NCI-H1092 treated with DMSO at 0.1 percent for 48 hours (cell line): ENCODE measurements around the gene FGA.
"Not testable (repeated sequence)": the region's sequence is repeated elsewhere in the genome, so short reads cannot be mapped to it uniquely, and the experiment has no call there.

Source experiments
- DNase-seq: peaks from one replicate; lab custom pipeline; 2025; lab: John Stamatoyannopoulos, UW

Gene FGA

GRCh38 chr4:154606728-154607723, 16.5 kb upstream of the FGA start:
- DNase-seq: no peak

- DNase-seq: no peak
Observed at GRCh38 chr4:154604696-154605200, 14.2 kb upstream of the FGA start.

GRCh38 chr4:154603033-154603943, 12.7 kb upstream of the FGA start:
- DNase-seq: no peak

- no peak for DNase-seq
Observed at GRCh38 chr4:154602404-154603020, 12.0 kb upstream of the FGA start.

- DNase-seq: no peak
Observed at GRCh38 chr4:154597798-154598774, 7.5 kb upstream of the FGA start.

- DNase-seq: not testable (repeated sequence)
Observed at GRCh38 chr4:154597281-154597680, 6.7 kb upstream of the FGA start.

- no peak for DNase-seq
Observed at GRCh38 chr4:154595807-154596206, 5.3 kb upstream of the FGA start.

GRCh38 chr4:154594343-154594742, 3.8 kb upstream of the FGA start:
- DNase-seq: not testable (repeated sequence)

GRCh38 chr4:154593868-154594267, 3.3 kb upstream of the FGA start:
- no peak for DNase-seq

GRCh38 chr4:154591890-154592289, 1.3 kb upstream of the FGA start:
- DNase-seq: no peak

- DNase-seq: no peak
Observed at GRCh38 chr4:154589296-154590197, 995 bp downstream of the FGA start.

GRCh38 chr4:154588198-154588597, 2.3 kb downstream of the FGA start:
- no peak for DNase-seq

- no peak for DNase-seq
Observed at GRCh38 chr4:154586296-154587033, 4.1 kb downstream of the FGA start.

GRCh38 chr4:154585369-154586018, 5.0 kb downstream of the FGA start:
- DNase-seq: no peak

- no peak for DNase-seq
Observed at GRCh38 chr4:154584259-154584658, 6.3 kb downstream of the FGA start.

- no peak for DNase-seq
Observed at GRCh38 chr4:154583677-154584076, 6.9 kb downstream of the FGA start.

GRCh38 chr4:154583230-154583629, 7.3 kb downstream of the FGA start:
- DNase-seq: no peak

GRCh38 chr4:154582723-154583122, 7.8 kb downstream of the FGA start:
- DNase-seq: no peak
